CD4-positive, alpha-beta T cell treated with Interleukin-2 at 100 ng/mL for 4 hours (primary cell): ENCODE results near the gene EEF2.
"Not testable (repeated sequence)": the region's sequence is repeated elsewhere in the genome, so short reads cannot be mapped to it uniquely, and the experiment has no call there.

Experiments
- DNase-seq: peaks from one replicate; pipeline ENCODE4 v3.0.0-alpha.2; 2020; ENCODE audit warnings: low spot score

The EEF2 gene

GRCh38 chr19:3944018-3944721 lies 41.1 kb downstream of the EEF2 start:
- DNase-seq = no peak

GRCh38 chr19:3942790-3943409 lies 42.4 kb downstream of the EEF2 start:
- DNase-seq = no peak

DNA sequence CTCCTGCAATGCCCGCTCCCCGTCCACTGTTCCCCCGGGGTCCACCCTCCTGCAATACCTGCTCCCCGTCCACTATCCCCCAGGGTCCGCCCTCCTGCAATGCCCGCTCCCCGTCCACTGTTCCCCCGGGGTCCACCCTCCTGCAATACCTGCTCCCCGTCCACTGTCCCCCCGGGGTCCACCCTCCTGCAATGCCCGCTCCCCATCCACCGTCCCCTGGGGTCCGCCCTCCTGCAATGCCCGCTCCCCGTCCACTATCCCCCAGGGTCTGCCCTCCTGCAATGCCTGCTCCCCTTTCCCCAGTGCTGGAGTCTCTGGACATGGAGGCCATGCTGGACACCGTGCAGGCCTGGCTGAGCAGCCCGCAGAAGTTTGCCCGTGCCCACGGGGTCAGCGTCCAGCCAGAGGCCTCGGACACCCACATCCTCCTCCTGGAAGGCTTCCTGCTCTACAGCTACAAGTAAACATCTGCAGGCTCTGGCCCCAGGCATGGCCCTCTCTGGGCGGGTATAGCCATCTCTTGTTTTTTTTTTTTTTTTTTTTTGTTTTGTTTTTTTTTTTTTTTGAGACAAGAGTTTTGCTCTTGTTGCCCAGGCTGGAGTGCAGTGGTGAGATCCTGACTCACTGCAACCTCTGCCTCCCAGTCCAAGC lies 46.8 kb downstream of the EEF2 start:
- not testable (repeated sequence) for DNase-seq

- no peak for DNase-seq
Measured at GRCh38 chr19:3936506-3937442, 48.5 kb downstream of the EEF2 start.

- DNase-seq = no peak
Measured at GRCh38 chr19:3932931-3933810, 52.1 kb downstream of the EEF2 start, which contains the start of gene NMRK2. Gene NMRK2, plus strand, starts transcription at chr19:3933069. Its CDS starts 603 bp downstream, at chr19:3933672.

DNA sequence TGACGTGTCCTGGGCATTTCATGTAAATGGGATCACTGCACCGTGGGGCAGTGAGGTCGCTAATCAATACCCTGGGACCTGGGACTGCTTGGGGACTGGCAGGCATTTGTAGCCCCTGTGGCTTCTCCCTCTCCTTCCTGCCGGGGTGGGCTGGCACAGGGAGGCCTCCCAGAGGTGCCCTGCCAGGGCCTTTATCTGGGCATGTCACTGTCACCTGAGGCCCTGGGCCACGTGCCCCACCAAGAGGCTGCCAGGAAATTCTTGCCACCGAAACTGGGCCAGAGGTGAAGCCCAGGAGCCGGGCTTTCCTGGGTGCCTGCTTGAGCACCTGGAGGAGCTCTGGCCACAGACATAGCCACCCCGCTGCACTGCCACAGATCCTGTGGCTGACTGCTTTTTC lies 54.2 kb downstream of the EEF2 start:
- DNase-seq = no peak
